HG03139 (cell line): Measurements from ENCODE around the gene PRMT1.
"Not testable (repeated sequence)": the region's sequence is repeated elsewhere in the genome, so short reads cannot be mapped to it uniquely, and the experiment has no call there.

Experiments
- ATAC-seq: cut with Tn5 transposase; IDR thresholded peaks from one replicate; pipeline ENCODE4 v1.9.1; 2021; ENCODE audit not compliant: unreplicated experiment

The PRMT1 gene

GRCh38 chr19:49677231-49677900, at the start of gene PRMT1:
Gene PRMT1, plus strand, starts transcription at chr19:49677271. Its CDS starts 10 bp downstream, at chr19:49677281.
- ATAC-seq, result no peak

GRCh38 chr19:49629659-49630058, 47.4 kb upstream of the PRMT1 start:
- no peak for ATAC-seq

- ATAC-seq, result no peak
Measured at GRCh38 chr19:49631014-49631588, 46.0 kb upstream of the PRMT1 start.

- ATAC-seq, result no peak
Measured at GRCh38 chr19:49631610-49632192, 45.4 kb upstream of the PRMT1 start.

- ATAC-seq, result no peak
Measured at GRCh38 chr19:49632576-49632975, 44.5 kb upstream of the PRMT1 start.

GRCh38 chr19:49633273-49633672, 43.8 kb upstream of the PRMT1 start:
- ATAC-seq, result not testable (repeated sequence)

- no peak for ATAC-seq
Measured at GRCh38 chr19:49635530-49636232, 41.4 kb upstream of the PRMT1 start.

GRCh38 chr19:49636233-49636932, 40.7 kb upstream of the PRMT1 start:
- ATAC-seq, result no peak

- no peak for ATAC-seq
Measured at GRCh38 chr19:49637821-49638738, 39.0 kb upstream of the PRMT1 start.

- no peak for ATAC-seq
Measured at GRCh38 chr19:49639401-49640112, 37.5 kb upstream of the PRMT1 start.

- ATAC-seq, result peak; percentile 53
Measured at GRCh38 chr19:49640113-49640898, 36.8 kb upstream of the PRMT1 start, which contains the start of gene RRAS. Gene RRAS, minus strand, starts transcription at chr19:49640143. Its CDS starts 45 bp downstream, at chr19:49640098.

GRCh38 chr19:49641688-49642491, 35.2 kb upstream of the PRMT1 start, which contains the start of gene SCAF1:
Gene SCAF1, plus strand, starts transcription at chr19:49642209. Its CDS starts 2,818 bp downstream, at chr19:49645027.
- peak; percentile 48 for ATAC-seq

- no peak for ATAC-seq
Measured at GRCh38 chr19:49642492-49643035, 34.5 kb upstream of the PRMT1 start.

- no peak for ATAC-seq
Measured at GRCh38 chr19:49643466-49643865, 33.6 kb upstream of the PRMT1 start.

GRCh38 chr19:49645592-49645991, 31.5 kb upstream of the PRMT1 start:
- no peak for ATAC-seq

- ATAC-seq, result no peak
Measured at GRCh38 chr19:49645995-49646394, 31.1 kb upstream of the PRMT1 start.

- no peak for ATAC-seq
Measured at GRCh38 chr19:49646586-49646985, 30.5 kb upstream of the PRMT1 start.
